Ascending aorta (tissue), 2 donors: ENCODE results near the gene ARFRP1. TPM values are rescaled to one million over a fixed set of nuclear protein-coding genes. Genes with fewer than 3 reads are reported as not detected.

ENCODE experiments used
- DNase-seq, 2 donors: peaks; one replicate each; pipeline ENCODE4 v3.0.0-alpha.2; 2019; ENCODE audit warnings: low spot score in 2 of 2
- H3K27ac ChIP-seq, 2 donors: fragments of 200-600 bp; sonication (generic); one replicate each; pipeline ENCODE4 v1.5.1; 2016 to 2017; ENCODE audit warnings: mild to moderate bottlenecking in 1 of 2
- H3K27me3 ChIP-seq: fragments of 200-600 bp; sonication (generic); one replicate; pipeline ENCODE4 v1.5.1; 2017
- H3K36me3 ChIP-seq, 2 donors: fragments of 200-600 bp; sonication (generic); one replicate each; pipeline ENCODE4 v1.5.1; 2016
- H3K4me1 ChIP-seq, 2 donors: fragments of 200-600 bp; sonication (generic); one replicate each; pipeline ENCODE4 v1.5.1; 2016 to 2017; ENCODE audit warnings: mild to moderate bottlenecking in 1 of 2
- H3K4me3 ChIP-seq, 2 donors: fragments of 200-600 bp; sonication (generic); one replicate each; pipeline ENCODE4 v1.5.1; 2016 to 2017; ENCODE audit warnings: mild to moderate bottlenecking in 1 of 2
- H3K9me3 ChIP-seq, 2 donors: fragments of 200-600 bp; sonication (generic); one replicate each; pipeline ENCODE4 v1.5.1; 2016
- intact Hi-C: fragments of 100-400 bp; cut with DNase I; formaldehyde crosslinking; loops from one replicate; pipeline ENCODE4 v1.15.1; 2023
- total RNA-seq: library from RNA; depleted of rRNA; stranded (reverse); fragments of >200 nt; gene quantifications from one replicate; pipeline ENCODE4 v1.1.0, GENCODE V29; 2016
- TF ChIP-seq, protein P1 (sequence below), 3 experiments: fragments of 200-600 bp in 2 of 3; fragments of 450-650 bp in 1 of 3; sonication (generic) in 2 of 3; IDR thresholded peaks; one replicate each; pipeline ENCODE4 v1.5.1; 2016 to 2019; ENCODE audit warnings: antibody characterized with exemption in 3 of 3, mild to moderate bottlenecking in 1 of 3, moderate library complexity in 1 of 3

ARFRP1 gene
- total RNA-seq, 1 donor from 2014 or later = 50.8 TPM

DNA sequence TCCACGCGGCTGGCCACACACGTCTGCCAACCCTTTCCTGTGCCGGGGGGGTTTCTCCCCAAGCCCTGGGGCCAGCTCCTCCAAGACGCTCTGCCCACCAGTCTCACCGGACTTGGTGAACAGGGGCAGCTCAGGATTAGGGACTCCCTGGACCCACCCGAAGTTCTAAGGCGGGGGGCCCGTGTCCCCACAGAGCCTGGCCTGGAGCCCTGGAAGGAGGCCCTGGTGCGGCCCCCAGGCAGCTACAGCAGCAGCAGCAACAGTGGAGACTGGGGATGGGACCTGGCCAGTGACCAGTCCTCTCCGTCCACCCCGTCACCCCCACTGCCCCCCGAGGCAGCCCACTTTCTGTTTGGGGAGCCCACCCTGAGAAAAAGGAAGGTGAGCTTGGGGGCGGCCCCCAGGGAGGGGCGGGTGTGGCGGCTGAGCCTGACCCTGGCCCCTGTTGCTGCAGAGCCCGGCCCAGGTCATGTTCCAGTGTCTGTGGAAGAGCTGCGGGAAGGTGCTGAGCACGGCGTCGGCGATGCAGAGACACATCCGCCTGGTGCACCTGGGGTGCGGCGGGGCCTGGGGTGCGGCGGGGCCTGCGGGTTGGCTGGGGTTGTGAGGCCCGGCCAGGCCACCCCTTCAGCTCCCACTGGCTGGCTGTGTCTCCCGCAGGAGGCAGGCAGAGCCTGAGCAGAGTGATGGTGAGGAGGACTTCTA lies 34.1 kb upstream of the ARFRP1 start:
- peaks cover 17 to 24% of the 10 kb centered on the region in 2 donors for H3K4me1 ChIP-seq
- H3K4me3 ChIP-seq = peak overlapping the region; percentile 81 to 85
- H3K36me3 ChIP-seq = peaks cover 19 to 29% of the 10 kb centered on the region in 2 donors
- H3K27ac ChIP-seq = peak overlapping the region; percentile 84 to 87
- intact Hi-C loops = loop anchor here (2.0 to 5.0 kb wide), 2 partner anchors 90 to 221 kb away; partner anchors contain the start of genes PPDPF and ZBTB46
- DNase-seq = peak in 1 of 2 donors; percentile 65
- TF ChIP-seq, protein P1, sequence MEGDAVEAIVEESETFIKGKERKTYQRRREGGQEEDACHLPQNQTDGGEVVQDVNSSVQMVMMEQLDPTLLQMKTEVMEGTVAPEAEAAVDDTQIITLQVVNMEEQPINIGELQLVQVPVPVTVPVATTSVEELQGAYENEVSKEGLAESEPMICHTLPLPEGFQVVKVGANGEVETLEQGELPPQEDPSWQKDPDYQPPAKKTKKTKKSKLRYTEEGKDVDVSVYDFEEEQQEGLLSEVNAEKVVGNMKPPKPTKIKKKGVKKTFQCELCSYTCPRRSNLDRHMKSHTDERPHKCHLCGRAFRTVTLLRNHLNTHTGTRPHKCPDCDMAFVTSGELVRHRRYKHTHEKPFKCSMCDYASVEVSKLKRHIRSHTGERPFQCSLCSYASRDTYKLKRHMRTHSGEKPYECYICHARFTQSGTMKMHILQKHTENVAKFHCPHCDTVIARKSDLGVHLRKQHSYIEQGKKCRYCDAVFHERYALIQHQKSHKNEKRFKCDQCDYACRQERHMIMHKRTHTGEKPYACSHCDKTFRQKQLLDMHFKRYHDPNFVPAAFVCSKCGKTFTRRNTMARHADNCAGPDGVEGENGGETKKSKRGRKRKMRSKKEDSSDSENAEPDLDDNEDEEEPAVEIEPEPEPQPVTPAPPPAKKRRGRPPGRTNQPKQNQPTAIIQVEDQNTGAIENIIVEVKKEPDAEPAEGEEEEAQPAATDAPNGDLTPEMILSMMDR (IDR thresholded peaks at IDR 0.05) = no peak
- H3K27me3 ChIP-seq = no peaks in the 10 kb centered on the region
- H3K9me3 ChIP-seq = no peaks in the 10 kb centered on the region

DNA sequence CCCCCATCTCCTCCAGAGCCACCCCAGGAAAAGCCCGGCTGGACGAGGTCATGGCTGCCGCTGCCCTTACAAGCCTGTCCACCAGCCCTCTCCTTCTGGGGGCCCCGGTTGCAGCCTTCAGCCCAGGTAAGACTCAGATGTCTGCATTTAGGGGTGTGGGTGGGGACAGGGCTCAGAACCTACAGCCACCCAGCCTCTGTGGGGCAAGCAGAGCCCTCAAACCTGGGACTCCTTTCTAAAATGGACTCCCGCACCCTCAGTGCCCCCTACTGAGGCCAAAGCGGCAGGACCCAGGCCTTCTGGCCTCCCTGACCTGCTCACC lies 33.5 kb upstream of the ARFRP1 start:
- intact Hi-C loops = loop anchor here (2.0 to 5.0 kb wide), 2 partner anchors 91 to 221 kb away; partner anchors contain the start of genes PPDPF and ZBTB46
- peaks cover 19 to 29% of the 10 kb centered on the region in 2 donors for H3K36me3 ChIP-seq
- H3K27me3 ChIP-seq = no peaks in the 10 kb centered on the region
- no peak for DNase-seq
- H3K27ac ChIP-seq = peak overlapping the region; percentile 84 to 87
- peaks cover 17 to 24% of the 10 kb centered on the region in 2 donors for H3K4me1 ChIP-seq
- peak overlapping the region; percentile 81 to 85 for H3K4me3 ChIP-seq
- H3K9me3 ChIP-seq = no peaks in the 10 kb centered on the region
- TF ChIP-seq, protein P1 (IDR thresholded peaks at IDR 0.05) = no peak

- peaks cover 17 to 24% of the 10 kb centered on the region in 2 donors for H3K4me1 ChIP-seq
- TF ChIP-seq, protein P1 (IDR thresholded peaks at IDR 0.05) = peak in 2 of 3 experiments; percentile 15 to 30
- H3K27ac ChIP-seq = peak overlapping the region; percentile 84 to 87
- peaks cover 21 to 35% of the 10 kb centered on the region in 2 donors for H3K36me3 ChIP-seq
- intact Hi-C loops = loop anchor here (1.0 to 5.0 kb wide), 3 partner anchors 92 to 220 kb away; partner anchors contain the start of genes PPDPF and ZBTB46
- H3K4me3 ChIP-seq = peak overlapping the region; percentile 81 to 85
- peak; percentile 72 to 95 for DNase-seq
- H3K27me3 ChIP-seq = no peaks in the 10 kb centered on the region
- H3K9me3 ChIP-seq = no peaks in the 10 kb centered on the region
Observed at GRCh38 chr20:63740627-63741353, 33.0 kb upstream of the ARFRP1 start.

DNA sequence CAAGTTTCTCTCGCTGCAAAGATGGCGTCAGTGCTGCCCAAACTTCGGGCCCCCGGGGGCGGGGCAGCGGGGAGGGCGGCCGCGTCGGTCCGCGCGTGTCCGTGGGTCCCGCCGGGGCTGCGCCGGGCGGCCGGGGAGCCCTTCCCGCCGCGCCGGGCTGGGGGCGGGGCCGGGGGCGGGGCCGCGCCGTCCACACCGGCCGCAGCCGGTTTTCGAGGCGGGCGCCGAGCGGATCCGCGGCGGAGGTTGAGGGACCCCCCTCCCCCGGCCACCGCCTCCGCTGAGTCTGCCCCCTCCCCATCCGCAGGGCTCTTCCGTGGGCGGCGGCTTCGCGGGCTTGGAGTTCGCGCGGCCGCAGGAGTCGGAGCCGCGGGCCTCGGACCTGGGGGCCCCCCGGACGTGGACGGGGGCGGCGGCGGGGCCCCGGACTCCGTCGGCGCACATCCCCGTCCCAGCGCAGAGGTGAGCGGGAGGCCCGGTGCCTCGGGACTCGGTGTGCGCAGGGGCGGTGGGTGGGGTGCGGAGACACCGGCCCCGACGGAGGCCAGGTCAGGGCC lies 32.4 kb upstream of the ARFRP1 start:
- H3K9me3 ChIP-seq = no peaks in the 10 kb centered on the region
- H3K4me3 ChIP-seq = peak overlapping the region; percentile 81 to 85
- DNase-seq = peak in 1 of 2 donors; percentile 74
- H3K27ac ChIP-seq = peak overlapping the region; percentile 84 to 87
- H3K4me1 ChIP-seq = peaks cover 17 to 21% of the 10 kb centered on the region in 2 donors
- H3K36me3 ChIP-seq = peaks cover 27 to 41% of the 10 kb centered on the region in 2 donors
- no peaks in the 10 kb centered on the region for H3K27me3 ChIP-seq
- TF ChIP-seq, protein P1 (IDR thresholded peaks at IDR 0.05) = no peak
- intact Hi-C loops = loop anchor here (1.0 to 5.0 kb wide), 3 partner anchors 92 to 219 kb away; partner anchors contain the start of genes PPDPF and ZBTB46
